CD8-positive, alpha-beta memory T cell (primary cell): ENCODE results near the gene AOPEP. TPM values are rescaled to one million over a fixed set of nuclear protein-coding genes. Genes with fewer than 3 reads are reported as not detected.
A peak's percentile ranks its signal among the peaks of the same experiment; 100 is the strongest.

Experiments
- CTCF ChIA-PET: fragments of 350-600 bp; sonication (Branson Sonifier 250); formaldehyde crosslinking; loops from one replicate; lab custom pipeline; 2021; ENCODE audit warnings: antibody characterized with exemption; lab: Charles Lee
- POLR2A ChIA-PET: fragments of 350-600 bp; sonication (Branson Sonifier 250); formaldehyde crosslinking; loops from one replicate; lab custom pipeline; 2021; ENCODE audit warnings: antibody characterized with exemption; lab: Charles Lee
- DNase-seq, 5 donors: peaks; one replicate each; pipeline versions ENCODE4 v3.0.0 to v3.0.0-alpha.2; 2020 to 2022; ENCODE audit warnings: mixed read lengths in 1 of 5
- H3K27ac ChIP-seq: one replicate; pipeline ENCODE4 v1.7.0; 2013; ENCODE audit warnings: low read depth, mild to moderate bottlenecking, low read length, moderate library complexity
- H3K27me3 ChIP-seq: 2 replicates; pipeline ENCODE4 v1.7.0; 2013; ENCODE audit warnings: low read length, mild to moderate bottlenecking; ENCODE audit not compliant: insufficient read depth, poor library complexity, severe bottlenecking
- H3K36me3 ChIP-seq: 2 replicates; pipeline ENCODE4 v1.7.0; 2013; ENCODE audit warnings: mild to moderate bottlenecking, low read length, moderate library complexity; ENCODE audit not compliant: insufficient read depth
- H3K4me1 ChIP-seq: 2 replicates; pipeline ENCODE4 v1.7.0; 2013; ENCODE audit warnings: mild to moderate bottlenecking, low read length, moderate library complexity; ENCODE audit not compliant: insufficient read depth
- H3K4me3 ChIP-seq: 2 replicates; pipeline ENCODE4 v1.7.0; 2013; ENCODE audit warnings: mild to moderate bottlenecking, low read length
- H3K9me3 ChIP-seq: 2 replicates; pipeline ENCODE4 v1.7.0; 2013; ENCODE audit warnings: mild to moderate bottlenecking, low read length
- H3K27ac Mint-ChIP-seq, 8 donors: one replicate each; pipeline ENCODE4 v1.8.0; 2020 to 2021; ENCODE audit warnings: mixed read lengths in 8 of 8, mild to moderate bottlenecking in 6 of 8, inconsistent platforms in 3 of 8, moderate library complexity in 3 of 8
- H3K27me3 Mint-ChIP-seq, 2 donors: one replicate each; pipeline ENCODE4 v1.8.0; 2020 to 2021; ENCODE audit warnings: mixed read lengths in 2 of 2, mild to moderate bottlenecking in 1 of 2, moderate library complexity in 1 of 2
- H3K36me3 Mint-ChIP-seq, 3 donors: one replicate each; pipeline ENCODE4 v1.8.0; 2020 to 2021; ENCODE audit warnings: mixed read lengths in 3 of 3, inconsistent platforms in 1 of 3, mild to moderate bottlenecking in 1 of 3
- H3K4me1 Mint-ChIP-seq, 3 donors: one replicate each; pipeline ENCODE4 v1.8.0; 2020 to 2021; ENCODE audit warnings: mixed read lengths in 3 of 3, inconsistent platforms in 1 of 3, mild to moderate bottlenecking in 1 of 3
- H3K4me3 Mint-ChIP-seq, 7 donors: one replicate each; pipeline ENCODE4 v1.8.0; 2020 to 2021; ENCODE audit warnings: mixed read lengths in 7 of 7, mild to moderate bottlenecking in 6 of 7, moderate library complexity in 4 of 7, inconsistent platforms in 2 of 7
- H3K9me3 Mint-ChIP-seq, 5 donors: one replicate each; pipeline ENCODE4 v1.8.0; 2020 to 2022; ENCODE audit warnings: mixed read lengths in 5 of 5, mild to moderate bottlenecking in 3 of 5, moderate library complexity in 2 of 5, inconsistent platforms in 1 of 5
- polyA plus RNA-seq: library from polyadenylated mRNA; unstranded; fragments of 300-500 nt; fragmentation: Illumina TruSeq; gene quantifications from one replicate; pipeline ENCODE4 v1.2.3, GENCODE V29; 2021
- total RNA-seq, 2 experiments: library from RNA; stranded (reverse); gene quantifications; one replicate each; pipeline ENCODE4 v1.2.3, GENCODE V29; 2021

AOPEP gene
- total and polyA plus RNA-seq, 3 experiments from 2014 or later: 4.2 to 7.1 (median 6.9) TPM

- CTCF ChIA-PET: no interaction called here
- Histone ChIP-seq H3K27ac (no peak overlapping the region), H3K27me3 (no peaks in the 10 kb centered on the region), H3K4me1 (peaks cover 26% of the 10 kb centered on the region), H3K4me3 (no peak overlapping the region), H3K36me3 (no peaks in the 10 kb centered on the region), H3K9me3 (no peaks in the 10 kb centered on the region)
- Mint-ChIP-seq H3K27me3 (no peaks in the 10 kb centered on the region), H3K36me3 (peaks cover 0 to 3% (median 1%) of the 10 kb centered on the region in 3 donors), H3K4me3 (peak overlapping the region in 1 of 7 donors; percentile 27), H3K4me1 (peaks cover 33 to 44% (median 44%) of the 10 kb centered on the region in 3 donors), H3K27ac (no peak overlapping the region), H3K9me3 (no peaks in the 10 kb centered on the region)
- DNase-seq: no peak
- POLR2A ChIA-PET: no interaction called here
Measured at GRCh38 chr9:94868464-94868863, 142.0 kb downstream of the AOPEP start.

- ChIA-PET POLR2A (no interaction called here), CTCF (no interaction called here)
- Histone ChIP-seq H3K4me3 (no peak overlapping the region), H3K27ac (no peak overlapping the region), H3K4me1 (peaks cover 26% of the 10 kb centered on the region), H3K36me3 (no peaks in the 10 kb centered on the region), H3K9me3 (no peaks in the 10 kb centered on the region), H3K27me3 (no peaks in the 10 kb centered on the region)
- H3K4me3 Mint-ChIP-seq: no peak overlapping the region
- H3K9me3 Mint-ChIP-seq: no peaks in the 10 kb centered on the region
- no peaks in the 10 kb centered on the region for H3K27me3 Mint-ChIP-seq
- peaks cover 0 to 3% (median 0%) of the 10 kb centered on the region in 3 donors for H3K36me3 Mint-ChIP-seq
- no peak for DNase-seq
- peaks cover 27 to 35% (median 34%) of the 10 kb centered on the region in 3 donors for H3K4me1 Mint-ChIP-seq
- peak overlapping the region in 4 of 8 donors; percentile 22 to 51 (median 34) for H3K27ac Mint-ChIP-seq
Measured at GRCh38 chr9:94869415-94869843, 142.9 kb downstream of the AOPEP start.

GRCh38 chr9:94870465-94870792 lies 143.9 kb downstream of the AOPEP start:
- Mint-ChIP-seq H3K4me1 (peaks cover 27 to 35% (median 34%) of the 10 kb centered on the region in 3 donors), H3K4me3 (peak overlapping the region in 4 of 7 donors; percentile 63 to 87 (median 78)), H3K36me3 (peaks cover 0 to 3% (median 0%) of the 10 kb centered on the region in 3 donors), H3K27ac (peak overlapping the region in 7 of 8 donors; percentile 88 to 97 (median 96)), H3K9me3 (no peaks in the 10 kb centered on the region), H3K27me3 (no peaks in the 10 kb centered on the region)
- no peak for DNase-seq
- Histone ChIP-seq H3K4me3 (peak overlapping the region; percentile 34), H3K27me3 (no peaks in the 10 kb centered on the region), H3K36me3 (no peaks in the 10 kb centered on the region), H3K9me3 (no peaks in the 10 kb centered on the region), H3K27ac (no peak overlapping the region), H3K4me1 (peaks cover 26% of the 10 kb centered on the region)
- ChIA-PET POLR2A (interaction anchor here (1.0 kb wide), 1 partner anchor 9 kb away, joined by 10 read pairs; no protein-coding TSS in a partner anchor), CTCF (no interaction called here)

GRCh38 chr9:94870793-94871558 lies 144.5 kb downstream of the AOPEP start:
- Histone ChIP-seq H3K27ac (no peak overlapping the region), H3K4me3 (peak overlapping the region; percentile 34), H3K9me3 (no peaks in the 10 kb centered on the region), H3K36me3 (no peaks in the 10 kb centered on the region), H3K4me1 (peaks cover 26% of the 10 kb centered on the region), H3K27me3 (no peaks in the 10 kb centered on the region)
- H3K4me1 Mint-ChIP-seq: peaks cover 27 to 35% (median 34%) of the 10 kb centered on the region in 3 donors
- peaks cover 0 to 3% (median 0%) of the 10 kb centered on the region in 3 donors for H3K36me3 Mint-ChIP-seq
- no peaks in the 10 kb centered on the region for H3K27me3 Mint-ChIP-seq
- ChIA-PET CTCF (no interaction called here), POLR2A (interaction anchor here (0.5 to 1.0 kb wide), 2 partner anchors 10 to 27 kb away, joined by 5 to 10 read pairs; no protein-coding TSS in a partner anchor)
- peak; percentile 20 to 90 (median 78) for DNase-seq
- H3K9me3 Mint-ChIP-seq: no peaks in the 10 kb centered on the region
- peak overlapping the region; percentile 14 to 87 (median 69) for H3K4me3 Mint-ChIP-seq
- H3K27ac Mint-ChIP-seq: peak overlapping the region; percentile 68 to 97 (median 96)

- CTCF ChIA-PET: no interaction called here
- H3K4me3 Mint-ChIP-seq: no peak overlapping the region
Measured at GRCh38 chr9:94872083-94872833, 145.8 kb downstream of the AOPEP start.

GRCh38 chr9:94872891-94873511 lies 146.5 kb downstream of the AOPEP start:
- ChIA-PET CTCF (no interaction called here), POLR2A (no interaction called here)
- Histone ChIP-seq H3K9me3 (no peaks in the 10 kb centered on the region), H3K27me3 (no peaks in the 10 kb centered on the region), H3K4me1 (peaks cover 26% of the 10 kb centered on the region), H3K36me3 (no peaks in the 10 kb centered on the region), H3K27ac (no peak overlapping the region), H3K4me3 (no peak overlapping the region)
- Mint-ChIP-seq H3K9me3 (no peaks in the 10 kb centered on the region), H3K36me3 (peaks cover 0 to 3% (median 0%) of the 10 kb centered on the region in 3 donors), H3K4me1 (peaks cover 27 to 35% (median 35%) of the 10 kb centered on the region in 3 donors), H3K4me3 (peak overlapping the region in 1 of 7 donors; percentile 62), H3K27ac (peak overlapping the region in 2 of 8 donors; percentile 43 to 53), H3K27me3 (no peaks in the 10 kb centered on the region)
- no peak for DNase-seq

More at GRCh38 chr9:94872083-94872833, 145.8 kb downstream of the AOPEP start:
- Mint-ChIP-seq H3K36me3 (peaks cover 0 to 3% (median 0%) of the 10 kb centered on the region in 3 donors), H3K4me1 (peaks cover 27 to 35% (median 34%) of the 10 kb centered on the region in 3 donors), H3K27ac (peak overlapping the region in 6 of 8 donors; percentile 4 to 96 (median 43)), H3K27me3 (no peaks in the 10 kb centered on the region), H3K9me3 (no peaks in the 10 kb centered on the region)
- POLR2A ChIA-PET: no interaction called here
- no peak for DNase-seq
- Histone ChIP-seq H3K4me1 (peaks cover 26% of the 10 kb centered on the region), H3K27ac (no peak overlapping the region), H3K4me3 (no peak overlapping the region), H3K9me3 (no peaks in the 10 kb centered on the region), H3K27me3 (no peaks in the 10 kb centered on the region), H3K36me3 (no peaks in the 10 kb centered on the region)

- no peaks in the 10 kb centered on the region for H3K36me3 ChIP-seq
- H3K9me3 Mint-ChIP-seq: no peaks in the 10 kb centered on the region
- no peak for DNase-seq
- no peaks in the 10 kb centered on the region for H3K27me3 Mint-ChIP-seq
- ChIA-PET CTCF (no interaction called here), POLR2A (no interaction called here)
- H3K27ac Mint-ChIP-seq: no peak overlapping the region
- peaks cover 38% of the 10 kb centered on the region for H3K4me1 ChIP-seq
- peaks cover 35 to 44% (median 43%) of the 10 kb centered on the region in 3 donors for H3K4me1 Mint-ChIP-seq
- H3K36me3 Mint-ChIP-seq: peaks cover 0 to 3% (median 0%) of the 10 kb centered on the region in 3 donors
- H3K4me3 Mint-ChIP-seq: no peak overlapping the region
- H3K9me3 ChIP-seq: no peaks in the 10 kb centered on the region
- no peaks in the 10 kb centered on the region for H3K27me3 ChIP-seq
- no peak overlapping the region for H3K4me3 ChIP-seq
- H3K27ac ChIP-seq: no peak overlapping the region
Measured at GRCh38 chr9:94874316-94874715, 147.8 kb downstream of the AOPEP start.
